ENCODE measurements around the gene NCKAP1.

The NCKAP1 gene

GRCh38 chr2:182949052-182949451 lies 89.2 kb downstream of the NCKAP1 start:
- DNase-seq (ENCODE audit: low spot score): no peak

DNA sequence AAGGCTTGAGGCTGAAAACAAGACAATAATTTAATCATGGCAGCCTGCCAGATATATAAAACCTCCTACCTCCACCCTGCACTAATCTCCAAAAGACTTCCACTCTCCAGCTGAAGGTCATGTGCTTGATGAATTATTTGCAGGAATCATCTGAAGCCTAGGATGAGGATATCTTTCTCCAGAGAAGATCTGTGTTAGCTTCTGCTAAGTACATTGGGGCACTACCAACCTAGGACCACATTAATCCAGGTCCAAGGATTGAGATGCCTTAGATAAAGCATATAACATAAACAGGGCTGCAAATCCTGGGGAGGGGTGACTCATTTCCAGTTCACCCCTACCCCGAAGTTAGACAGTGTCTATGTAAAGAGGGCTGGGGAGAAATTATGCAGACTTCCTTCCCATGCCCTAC lies 91.3 kb downstream of the NCKAP1 start:
- DNase-seq (ENCODE audit: low spot score): no peak

GRCh38 chr2:182943339-182943738 lies 94.9 kb downstream of the NCKAP1 start:
- DNase-seq (ENCODE audit: low spot score): no peak

- DNase-seq (ENCODE audit: low spot score): no peak
Measured at GRCh38 chr2:182942756-182943155, 95.5 kb downstream of the NCKAP1 start.

GRCh38 chr2:182941919-182942318 lies 96.3 kb downstream of the NCKAP1 start:
- DNase-seq (ENCODE audit: low spot score): no peak

DNA sequence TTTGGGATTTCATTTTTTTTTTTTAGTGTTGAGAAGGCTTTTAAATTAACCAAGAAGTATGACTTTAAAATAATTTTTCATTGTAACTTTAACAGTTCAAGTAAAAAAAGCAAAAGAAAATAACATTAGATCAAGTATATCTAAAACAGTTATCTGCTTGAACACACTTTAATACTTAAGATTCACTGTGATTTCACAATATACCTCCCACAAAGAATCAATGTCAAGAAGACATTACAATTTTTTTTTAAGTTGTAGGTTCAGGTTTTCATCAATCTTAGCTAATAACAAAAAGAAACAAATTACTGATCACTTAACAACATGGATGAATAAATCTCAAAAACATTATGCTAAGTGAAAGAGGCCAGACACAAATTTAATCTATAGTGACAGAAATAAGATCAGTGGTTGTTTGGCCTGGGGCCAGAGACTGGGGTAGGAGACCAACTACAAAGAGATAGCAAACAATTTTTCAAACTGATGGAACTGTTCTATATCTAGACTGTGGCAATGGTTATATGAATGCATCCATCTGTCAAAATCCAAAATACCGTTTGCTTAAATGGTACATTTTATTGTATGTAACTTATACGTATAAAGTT lies 97.0 kb downstream of the NCKAP1 start:
- no peak for DNase-seq (ENCODE audit: low spot score)

DNA sequence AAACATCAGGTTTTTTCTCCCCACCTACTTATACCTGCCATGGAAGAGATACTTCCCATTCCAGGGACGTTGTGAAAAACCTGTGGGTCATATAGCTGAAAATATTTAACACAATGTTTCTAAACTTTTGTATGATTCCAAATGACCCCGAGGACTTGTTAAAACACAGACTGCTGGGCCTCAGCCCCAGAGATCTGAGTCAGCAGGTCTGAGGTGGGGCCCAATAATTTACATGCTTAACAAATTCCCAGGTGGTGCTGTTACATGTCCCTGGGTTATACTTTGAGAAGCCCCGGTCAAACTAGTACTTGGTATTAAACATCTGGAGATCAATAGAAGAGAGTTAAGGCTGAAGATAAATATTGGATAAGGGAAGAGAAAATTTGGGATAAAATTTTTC lies 100.4 kb downstream of the NCKAP1 start:
- DNase-seq (ENCODE audit: low spot score): no peak

DNA sequence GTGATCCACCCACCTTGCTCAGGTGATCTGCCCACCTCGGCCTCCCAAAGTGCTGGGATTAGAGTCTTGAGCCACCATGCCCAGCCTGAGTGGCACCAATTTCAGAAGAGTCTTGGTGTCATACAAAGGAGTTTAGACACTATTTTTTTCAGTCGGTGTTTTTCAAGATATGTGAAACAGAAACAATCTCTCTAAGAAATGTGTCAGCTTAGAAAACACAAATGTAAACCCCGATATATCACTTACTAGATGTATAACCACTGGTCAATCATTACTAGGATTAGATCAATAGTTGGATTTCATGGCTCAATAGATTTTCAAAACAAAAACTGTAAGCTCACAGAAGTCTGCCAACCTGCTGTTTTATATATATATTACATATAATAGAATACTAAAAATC lies 104.6 kb downstream of the NCKAP1 start:
- no peak for DNase-seq (ENCODE audit: low spot score)

DNA sequence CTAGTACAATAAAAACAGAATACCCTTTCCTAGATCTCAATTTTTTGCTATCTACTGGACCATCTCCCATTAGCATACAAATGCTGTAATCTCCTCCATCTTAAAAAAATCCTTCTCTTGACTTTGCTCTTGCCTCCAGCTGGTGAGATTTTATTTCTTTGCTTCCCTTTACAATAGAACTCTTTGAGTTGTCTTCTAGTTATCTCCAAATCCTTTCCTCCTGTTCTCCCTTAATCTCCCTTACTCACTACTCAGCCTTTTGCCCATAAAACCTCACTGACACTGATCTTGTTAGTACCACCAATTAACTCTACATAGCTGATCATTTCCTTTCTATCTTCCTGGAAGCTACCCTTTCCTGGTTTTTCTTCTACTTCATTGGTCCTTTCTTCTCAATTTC lies 108.3 kb downstream of the NCKAP1 start:
- DNase-seq (ENCODE audit: low spot score): no peak

DNA sequence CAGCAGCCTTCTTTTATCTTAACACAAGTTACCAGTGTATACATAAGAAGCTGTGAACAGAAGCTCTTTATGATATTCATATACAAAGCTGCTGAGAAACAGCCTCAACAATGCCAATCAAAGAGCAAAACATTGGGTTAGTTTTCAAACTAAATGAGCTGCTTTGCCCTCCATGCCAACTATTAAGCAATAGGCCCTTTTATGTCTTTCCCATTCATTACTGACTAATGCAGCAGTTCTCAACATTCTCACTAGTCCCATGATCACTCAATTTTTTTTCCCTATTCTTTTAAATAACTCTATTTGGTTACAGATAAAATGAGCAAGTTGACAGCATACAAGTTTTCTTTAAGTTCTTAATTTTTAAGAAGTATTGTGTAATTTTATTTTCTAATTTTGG lies 114.0 kb downstream of the NCKAP1 start:
- DNase-seq (ENCODE audit: low spot score): no peak

- DNase-seq (ENCODE audit: low spot score): no peak
Measured at GRCh38 chr2:182921234-182921633, 117.0 kb downstream of the NCKAP1 start.

GRCh38 chr2:182920631-182921056 lies 117.6 kb downstream of the NCKAP1 start:
- no peak for DNase-seq (ENCODE audit: low spot score)

DNA sequence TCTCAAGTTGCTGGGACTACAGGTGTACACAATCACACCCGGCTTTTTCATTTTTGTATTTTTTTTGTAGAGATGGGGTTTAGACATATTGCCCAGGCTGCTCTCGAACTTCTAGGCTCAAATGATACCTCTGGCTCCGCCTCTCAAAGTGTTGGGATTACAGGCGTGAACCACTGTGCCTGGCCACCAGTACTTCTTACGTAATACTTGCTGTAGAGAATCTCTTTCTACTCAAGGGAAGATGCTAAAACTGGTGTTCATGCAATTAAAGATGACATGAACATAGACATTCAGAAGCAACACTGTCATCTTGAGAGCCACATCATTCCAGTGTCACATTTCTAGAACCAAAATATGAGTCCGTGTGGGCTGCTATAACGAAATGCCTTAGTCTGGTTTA lies 118.2 kb downstream of the NCKAP1 start:
- DNase-seq (ENCODE audit: low spot score): no peak

DNA sequence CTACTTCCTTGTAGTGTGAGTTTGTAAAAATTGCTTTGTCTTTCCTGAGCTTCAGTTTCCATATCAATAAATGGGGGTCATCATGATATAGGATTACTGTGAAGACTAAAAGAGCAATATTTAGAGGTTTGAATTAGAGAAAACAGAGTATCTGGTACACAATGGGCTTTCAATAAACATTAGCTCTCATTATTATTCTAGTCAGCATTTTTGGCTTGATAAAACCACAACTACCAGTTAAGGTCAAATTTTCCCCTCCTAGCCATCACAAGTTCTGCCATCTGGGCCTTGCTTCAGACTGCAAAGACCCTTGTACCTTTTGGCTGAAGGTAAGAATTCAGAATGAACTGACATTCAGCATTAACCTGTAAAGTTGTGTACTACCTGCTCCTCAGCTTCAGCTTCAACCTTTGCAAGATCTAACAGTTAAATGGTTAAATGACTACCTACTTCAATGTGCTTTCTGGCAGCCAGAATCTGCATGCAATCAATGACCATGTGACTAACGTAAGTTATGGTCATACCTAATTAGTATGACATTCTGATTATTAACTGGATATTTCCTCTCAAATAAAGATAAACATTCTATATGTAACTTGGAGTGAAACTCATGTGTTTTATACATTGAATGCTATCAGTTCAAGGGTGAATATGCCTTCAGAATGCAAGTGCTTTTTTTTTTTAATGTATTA lies 119.2 kb downstream of the NCKAP1 start:
- DNase-seq (ENCODE audit: low spot score): no peak

DNA sequence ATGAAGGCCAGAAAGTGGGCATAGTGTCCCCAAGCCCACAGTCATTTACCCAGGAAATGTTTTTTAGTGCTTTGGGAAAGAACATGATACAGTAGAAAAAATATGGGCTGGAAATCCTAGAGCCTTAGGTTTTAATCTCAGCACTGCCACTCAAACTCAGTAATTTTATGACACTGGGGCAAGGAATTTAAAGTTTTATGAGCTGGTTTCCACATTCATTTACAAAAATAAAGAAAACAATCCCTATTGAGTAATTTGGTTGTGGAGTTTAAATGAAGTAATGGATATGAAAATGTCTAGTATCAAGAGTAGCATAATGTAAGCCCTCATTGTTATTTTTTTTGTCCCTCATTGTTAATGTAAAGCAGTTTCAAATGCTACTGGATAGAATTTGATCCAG lies 120.3 kb downstream of the NCKAP1 start:
- DNase-seq (ENCODE audit: low spot score): no peak

GRCh38 chr2:182916417-182916816 lies 121.8 kb downstream of the NCKAP1 start:
- no peak for DNase-seq (ENCODE audit: low spot score)

DNA sequence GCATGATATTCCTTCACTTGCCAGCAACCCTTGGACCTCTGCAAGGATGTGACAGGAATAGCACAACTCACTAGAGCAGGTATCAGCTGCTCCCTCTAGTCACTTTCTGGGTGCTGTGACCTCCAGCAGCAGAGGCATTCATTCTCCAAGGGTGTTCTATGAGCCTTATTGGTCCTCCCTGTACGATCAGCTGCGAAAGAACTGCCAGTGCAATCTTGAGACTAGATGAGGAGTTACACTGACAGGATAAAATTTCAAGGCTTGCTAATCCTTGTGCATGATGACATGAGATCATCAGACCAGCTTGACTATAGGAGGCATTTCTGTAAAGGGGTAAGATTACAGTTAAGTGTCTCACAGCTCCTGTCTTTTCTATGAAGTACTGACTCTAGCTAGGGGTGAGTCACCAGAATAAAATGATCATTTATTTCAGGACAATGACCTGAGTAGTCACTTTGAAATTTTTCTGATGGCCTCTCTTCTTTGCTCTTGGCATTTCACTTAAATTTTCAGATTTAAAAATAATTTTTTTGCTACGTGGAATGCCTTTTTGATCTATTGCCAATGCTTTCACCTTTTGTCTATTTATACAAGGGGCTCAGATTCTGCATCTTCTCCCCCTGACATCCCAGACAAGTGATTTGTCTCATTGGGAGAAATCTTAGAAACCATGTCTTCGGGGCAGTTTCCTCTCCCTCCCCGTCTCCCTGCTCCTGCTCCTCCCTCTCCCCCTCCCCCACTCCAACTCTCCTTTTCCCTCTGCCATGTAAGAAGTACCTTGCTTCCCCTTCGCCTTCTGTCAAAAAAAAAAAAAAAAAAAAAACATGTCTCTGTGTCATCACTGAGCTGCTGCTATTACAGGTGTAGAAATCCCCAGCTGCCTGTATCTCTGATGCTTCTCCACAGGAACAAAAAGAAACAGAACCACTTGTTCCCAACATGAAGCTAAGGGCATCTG lies 122.6 kb downstream of the NCKAP1 start:
- no peak for DNase-seq (ENCODE audit: low spot score)

DNA sequence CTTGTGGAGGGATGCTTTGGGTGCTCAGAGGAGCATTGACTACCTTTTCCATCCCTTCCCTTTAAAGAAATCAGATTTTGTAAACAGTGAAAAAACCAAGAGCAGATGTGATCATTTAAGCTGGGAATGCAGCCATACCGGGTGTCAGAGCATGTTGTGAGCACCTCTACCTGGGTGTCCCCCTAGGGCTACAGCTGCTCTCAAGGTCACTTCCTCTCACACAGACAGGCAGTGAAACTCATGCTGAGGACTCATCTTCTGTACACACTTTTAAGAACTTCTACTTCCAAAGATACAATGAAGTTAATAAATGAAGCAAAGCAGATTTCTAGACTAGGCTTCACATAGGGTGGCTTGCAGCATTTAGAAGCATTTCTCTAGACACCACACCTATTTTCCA lies 123.4 kb downstream of the NCKAP1 start:
- no peak for DNase-seq (ENCODE audit: low spot score)

GRCh38 chr2:182913064-182913463 lies 125.2 kb downstream of the NCKAP1 start:
- no peak for DNase-seq (ENCODE audit: low spot score)

DNA sequence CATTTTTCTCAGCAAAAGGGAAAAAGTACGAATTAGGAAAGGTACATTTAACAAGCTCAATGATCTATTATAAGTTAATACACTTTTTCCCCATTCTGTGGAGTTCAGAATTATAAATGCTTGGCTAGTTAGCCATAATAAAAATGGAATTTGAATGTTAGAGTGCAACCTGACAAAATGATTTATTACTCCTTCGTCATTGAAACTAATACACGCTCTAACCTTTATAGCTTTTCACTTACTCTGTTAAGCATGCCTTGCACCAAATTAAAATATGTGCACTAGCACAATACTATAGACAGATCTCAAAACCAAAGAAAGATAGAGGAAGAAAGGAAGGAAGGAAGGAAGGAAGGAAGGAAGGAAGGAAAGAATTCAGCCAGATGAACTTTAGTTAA lies 125.7 kb downstream of the NCKAP1 start:
- DNase-seq (ENCODE audit: low spot score): no peak

- DNase-seq (ENCODE audit: low spot score): no peak
Measured at GRCh38 chr2:182911813-182912517, 126.3 kb downstream of the NCKAP1 start.

GRCh38 chr2:182910965-182911364 lies 127.3 kb downstream of the NCKAP1 start:
- no peak for DNase-seq (ENCODE audit: low spot score)

Data from HuH-7.5 (cell line).